ENCODE results near the gene RPS5.

DNA sequence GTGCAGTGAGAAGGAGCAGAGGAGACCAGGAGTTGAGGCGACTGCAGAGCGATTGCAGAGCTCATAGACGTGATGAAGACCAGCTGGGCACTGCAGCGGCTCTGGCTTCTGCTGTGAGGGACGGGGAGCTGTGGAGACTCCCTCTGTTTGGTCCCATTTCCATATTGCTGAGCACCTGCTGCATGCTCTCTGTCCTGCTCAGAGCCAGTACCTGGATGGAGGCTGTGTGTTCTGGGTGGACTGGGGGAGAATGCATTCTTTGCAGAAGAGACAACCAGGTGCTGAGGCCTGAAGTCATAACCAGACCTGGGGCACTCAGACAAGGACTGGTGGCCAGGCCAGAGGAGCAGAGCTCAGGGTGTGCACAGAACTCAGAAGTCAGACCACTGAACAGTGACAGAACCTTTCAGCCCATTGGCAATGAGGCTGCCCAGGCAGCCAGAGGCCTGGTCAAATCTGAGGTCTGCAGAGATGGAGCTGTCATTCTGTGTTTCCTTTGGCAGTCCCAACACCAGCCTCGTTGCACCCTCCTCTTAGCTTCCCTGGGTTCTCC lies 32.5 kb upstream of the RPS5 start:
- TF ChIP-seq, protein P1, sequence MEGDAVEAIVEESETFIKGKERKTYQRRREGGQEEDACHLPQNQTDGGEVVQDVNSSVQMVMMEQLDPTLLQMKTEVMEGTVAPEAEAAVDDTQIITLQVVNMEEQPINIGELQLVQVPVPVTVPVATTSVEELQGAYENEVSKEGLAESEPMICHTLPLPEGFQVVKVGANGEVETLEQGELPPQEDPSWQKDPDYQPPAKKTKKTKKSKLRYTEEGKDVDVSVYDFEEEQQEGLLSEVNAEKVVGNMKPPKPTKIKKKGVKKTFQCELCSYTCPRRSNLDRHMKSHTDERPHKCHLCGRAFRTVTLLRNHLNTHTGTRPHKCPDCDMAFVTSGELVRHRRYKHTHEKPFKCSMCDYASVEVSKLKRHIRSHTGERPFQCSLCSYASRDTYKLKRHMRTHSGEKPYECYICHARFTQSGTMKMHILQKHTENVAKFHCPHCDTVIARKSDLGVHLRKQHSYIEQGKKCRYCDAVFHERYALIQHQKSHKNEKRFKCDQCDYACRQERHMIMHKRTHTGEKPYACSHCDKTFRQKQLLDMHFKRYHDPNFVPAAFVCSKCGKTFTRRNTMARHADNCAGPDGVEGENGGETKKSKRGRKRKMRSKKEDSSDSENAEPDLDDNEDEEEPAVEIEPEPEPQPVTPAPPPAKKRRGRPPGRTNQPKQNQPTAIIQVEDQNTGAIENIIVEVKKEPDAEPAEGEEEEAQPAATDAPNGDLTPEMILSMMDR (IDR thresholded peaks at IDR 0.05): no peak
- TF ChIP-seq POLR2A (IDR thresholded peaks at IDR 0.05): no peak
